Heart right ventricle (tissue), 16 donors: ENCODE measurements around the gene CNOT6L. TPM values are rescaled to one million over a fixed set of nuclear protein-coding genes. Genes with fewer than 3 reads are reported as not detected.
"Not testable (repeated sequence)": the region's sequence is repeated elsewhere in the genome, so short reads cannot be mapped to it uniquely, and the experiment has no call there.

ENCODE experiments used
- ATAC-seq, 8 donors: fragments of 200-7000 bp; cut with Tn5 transposase; one replicate each; pipeline ENCODE4 v1.9.1; 2020; ENCODE audit warnings: mild to moderate bottlenecking in 8 of 8, moderate library complexity in 8 of 8, moderate number of reproducible peaks in 1 of 8
- DNase-seq, 2 donors: peaks; one replicate each; pipeline ENCODE4 v3.0.0-alpha.2; 2020
- H3K27ac ChIP-seq, 10 donors: fragments of 200-600 bp; sonication (generic) in 2 of 10; one replicate each; pipeline versions ENCODE4 v1.5.0 to v1.8.0; 2020 to 2022; ENCODE audit warnings: mild to moderate bottlenecking in 3 of 10
- H3K27me3 ChIP-seq, 7 donors: fragments of 200-600 bp; one replicate each; pipeline ENCODE4 v1.8.0; 2021 to 2022; ENCODE audit warnings: mild to moderate bottlenecking in 2 of 7
- H3K36me3 ChIP-seq, 9 donors: fragments of 200-600 bp; sonication (generic) in 1 of 9; one replicate each; pipeline versions ENCODE4 v1.5.0 to v1.8.0; 2020 to 2022; ENCODE audit warnings: mild to moderate bottlenecking in 2 of 9
- H3K4me1 ChIP-seq, 9 donors: fragments of 200-600 bp; sonication (generic) in 1 of 9; one replicate each; pipeline versions ENCODE4 v1.5.0 to v1.8.0; 2020 to 2022; ENCODE audit warnings: mild to moderate bottlenecking in 4 of 9
- H3K4me3 ChIP-seq, 10 donors: fragments of 200-600 bp; sonication (generic) in 2 of 10; one replicate each; pipeline versions ENCODE4 v1.5.0 to v1.8.0; 2020 to 2022; ENCODE audit warnings: mild to moderate bottlenecking in 7 of 10, moderate library complexity in 2 of 10
- H3K9me3 ChIP-seq, 11 donors: fragments of 200-600 bp in 10 of 11; sonication (generic) in 2 of 11; one replicate each; pipeline versions ENCODE4 v1.5.0 to v1.8.0; 2013 to 2022; ENCODE audit warnings: mild to moderate bottlenecking in 2 of 11, control low read depth in 1 of 11, moderate library complexity in 1 of 11
- WGBS, 2 donors: extraction: QIAGEN DNeasy Blood & Tissue Kit; methylation state at CpG; one replicate each; pipeline ENCODE4 v1.1.7; 2013; ENCODE audit warnings: inconsistent platforms in 1 of 2; 5-methylcytosine and 5-hydroxymethylcytosine counted together
- intact Hi-C, 10 donors: fragments of 100-400 bp; cut with DNase I; formaldehyde crosslinking; loops; one replicate each; pipeline versions ENCODE4 v1.11.1 to v1.14.2; 2022
- polyA plus RNA-seq, 2 donors: library from polyadenylated mRNA; stranded (reverse); fragments of 200-250 nt; gene quantifications; one replicate each; pipeline ENCODE4 v1.2.3, GENCODE V29; 2013
- total RNA-seq, 10 donors: library from RNA; stranded (reverse); fragmentation: NEBNext Ultra II Directional in 3 of 10; extraction: Animal tissue kit (Norgen Biotek cat#: 25700) in 3 of 10; gene quantifications; one replicate each; pipeline versions ENCODE4 v1.2.1 to v1.2.4, GENCODE V29; 2021 to 2023
- TF ChIP-seq, protein P1 (sequence below), 9 donors: fragments of 200-600 bp; sonication (generic) in 2 of 9; IDR thresholded peaks; one replicate each; pipeline versions ENCODE4 v1.5.0 to v1.8.0; 2021 to 2022; ENCODE audit warnings: antibody characterized with exemption in 9 of 9, mild to moderate bottlenecking in 5 of 9, moderate library complexity in 1 of 9
- donor health status: Arrhythmogenic right ventricular cardiomyopathy.
- donor health status: ischemic (EF 13 %, LVEDD 7.1; RV severe dilation, severe dysfunction).
- donor health status: healthy with polysubstance abuse.
- donor health status: DM: no; HTN: yes; CAD: no.
- donor health status: DM: no; HTN: no; CAD: no.
- donor health status: ischemic (EF 25% LVEDD 6.9; RV normal size, moderate dysfunction).
- donor health status: ischemic (EF 25% LVEDD 5.7; RV mildly dilated, moderate dysfunction).
- donor health status: healthy.
- donor health status: DM: yes; HTN: yes; CAD: no.
- donor health status: Ischemic cardiomyopathy.
- donor health status: ischemic (EF 35%, LVEDD 5.7; RV mildly dilated, moderate dysfunction).
- donor health status: nonischemic (EF 11% LVEDD 7.7; RV severe dilation, severe dysfunction).
- donor health status: DM: yes; HTN: yes; CAD: no.
- donor health status: PGD.
- donor health status: ischemic (EF 29% LVEDD 5.4; RV normal size, mild dysfunction).
- donor health status: nonischemic (EF 23%, LVEDD 6.1; RV moderate dilation, normal function).

The CNOT6L gene
- total and polyA plus RNA-seq, 12 donors: 3.2 to 32.2 (median 23.2) TPM

DNA sequence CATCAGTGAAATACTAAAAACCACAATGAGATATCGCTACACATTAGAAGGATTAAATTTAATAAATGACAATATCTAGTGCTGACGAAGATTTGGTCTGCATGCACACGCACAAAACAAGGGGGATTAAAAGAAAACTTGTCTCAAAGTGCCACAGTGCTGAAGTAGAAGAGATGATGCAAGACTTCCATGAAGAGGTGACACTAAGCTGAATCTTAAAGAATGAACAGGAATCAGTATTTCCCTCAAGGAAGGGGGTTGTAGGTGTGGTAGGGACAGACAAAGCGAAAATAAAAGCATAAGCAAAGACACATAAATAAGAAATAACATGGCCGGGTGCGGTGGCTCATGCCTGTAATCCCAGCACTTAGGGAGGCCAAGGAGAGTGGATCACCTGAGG is 33.5 kb downstream of the CNOT6L start:
- WGBS, 2 donors: 95 to 97% methylated on average over 6 of the region's 6 CpGs
- Histone ChIP-seq H3K36me3 (no peaks in the 10 kb centered on the region), H3K27ac (no peak overlapping the region), H3K27me3 (no peaks in the 10 kb centered on the region), H3K4me1 (peaks cover 0 to 48% (median 21%) of the 10 kb centered on the region in 9 donors), H3K9me3 (no peaks in the 10 kb centered on the region), H3K4me3 (no peak overlapping the region)
- TF ChIP-seq, protein P1, sequence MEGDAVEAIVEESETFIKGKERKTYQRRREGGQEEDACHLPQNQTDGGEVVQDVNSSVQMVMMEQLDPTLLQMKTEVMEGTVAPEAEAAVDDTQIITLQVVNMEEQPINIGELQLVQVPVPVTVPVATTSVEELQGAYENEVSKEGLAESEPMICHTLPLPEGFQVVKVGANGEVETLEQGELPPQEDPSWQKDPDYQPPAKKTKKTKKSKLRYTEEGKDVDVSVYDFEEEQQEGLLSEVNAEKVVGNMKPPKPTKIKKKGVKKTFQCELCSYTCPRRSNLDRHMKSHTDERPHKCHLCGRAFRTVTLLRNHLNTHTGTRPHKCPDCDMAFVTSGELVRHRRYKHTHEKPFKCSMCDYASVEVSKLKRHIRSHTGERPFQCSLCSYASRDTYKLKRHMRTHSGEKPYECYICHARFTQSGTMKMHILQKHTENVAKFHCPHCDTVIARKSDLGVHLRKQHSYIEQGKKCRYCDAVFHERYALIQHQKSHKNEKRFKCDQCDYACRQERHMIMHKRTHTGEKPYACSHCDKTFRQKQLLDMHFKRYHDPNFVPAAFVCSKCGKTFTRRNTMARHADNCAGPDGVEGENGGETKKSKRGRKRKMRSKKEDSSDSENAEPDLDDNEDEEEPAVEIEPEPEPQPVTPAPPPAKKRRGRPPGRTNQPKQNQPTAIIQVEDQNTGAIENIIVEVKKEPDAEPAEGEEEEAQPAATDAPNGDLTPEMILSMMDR (IDR thresholded peaks at IDR 0.05): no peak
- DNase-seq: no peak
- intact Hi-C loops: no loop called here
- ATAC-seq: no peak

DNA sequence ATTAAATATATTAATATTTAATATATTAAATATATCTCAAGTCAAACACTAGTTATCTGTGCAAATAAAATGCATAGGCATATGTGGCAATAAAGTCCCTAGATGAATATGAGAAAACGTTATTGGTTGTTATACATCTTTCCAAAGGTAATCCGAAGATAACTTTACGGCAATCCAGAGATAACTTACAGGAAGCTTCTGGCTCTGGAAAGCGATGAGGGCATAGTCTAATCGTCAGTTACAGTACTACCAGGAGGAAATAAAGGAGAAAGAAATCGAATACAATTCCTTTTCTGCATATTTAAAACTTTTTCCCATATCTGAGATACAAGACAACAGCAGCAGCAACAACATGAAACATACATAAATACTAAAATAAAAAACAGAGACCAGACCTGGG is 35.3 kb downstream of the CNOT6L start:
- intact Hi-C loops: no loop called here
- H3K27me3 ChIP-seq: no peaks in the 10 kb centered on the region
- no peaks in the 10 kb centered on the region for H3K36me3 ChIP-seq
- no peaks in the 10 kb centered on the region for H3K9me3 ChIP-seq
- 62 to 68% methylated on average over 6 of the region's 6 CpGs for WGBS, 2 donors
- H3K27ac ChIP-seq: no peak overlapping the region
- ATAC-seq: no peak
- DNase-seq: no peak
- no peak overlapping the region for H3K4me3 ChIP-seq
- H3K4me1 ChIP-seq: peaks cover 0 to 49% (median 16%) of the 10 kb centered on the region in 9 donors
- TF ChIP-seq, protein P1 (IDR thresholded peaks at IDR 0.05): no peak

DNA sequence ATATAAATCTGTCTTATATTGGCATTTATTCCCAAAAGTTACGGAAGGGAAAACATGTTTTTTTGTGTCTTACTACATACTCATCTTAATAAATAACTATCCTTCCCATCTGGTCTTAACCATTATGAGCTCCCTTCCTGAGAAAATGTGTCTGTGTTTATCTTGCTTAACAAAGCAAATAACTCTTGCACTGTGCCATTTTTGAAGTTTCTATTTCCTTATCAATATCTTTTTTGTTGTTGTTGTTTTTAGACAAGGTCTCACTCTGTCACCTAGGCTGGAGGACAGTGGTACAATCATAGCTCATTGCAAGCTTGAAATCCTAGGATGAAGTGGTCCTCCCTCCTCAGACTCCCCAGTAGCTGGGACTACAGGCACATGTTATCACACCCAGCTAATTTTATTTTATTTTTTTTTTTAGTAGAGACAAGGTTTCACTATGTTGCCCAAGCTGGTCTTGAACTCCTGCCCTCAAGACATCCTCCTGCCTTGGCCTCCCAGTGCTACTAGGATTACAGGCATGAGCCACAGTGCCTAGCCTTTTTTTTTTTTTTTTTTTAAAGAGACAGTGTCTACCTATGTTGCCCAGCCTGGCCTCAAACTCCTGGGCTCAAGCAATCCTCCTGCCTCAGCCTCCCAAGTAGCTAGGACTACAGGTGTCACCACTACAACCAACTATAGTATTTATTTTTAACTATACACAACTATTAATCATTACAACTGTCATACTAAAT is 36.9 kb downstream of the CNOT6L start:
- Histone ChIP-seq H3K36me3 (no peaks in the 10 kb centered on the region), H3K27ac (no peak overlapping the region), H3K4me1 (peaks cover 0 to 53% (median 17%) of the 10 kb centered on the region in 9 donors), H3K4me3 (no peak overlapping the region), H3K9me3 (no peaks in the 10 kb centered on the region), H3K27me3 (no peaks in the 10 kb centered on the region)
- TF ChIP-seq, protein P1 (IDR thresholded peaks at IDR 0.05): no peak
- 90 to 95% methylated on average over 1 of the region's 1 CpG for WGBS, 2 donors
- no peak for ATAC-seq
- no peak for DNase-seq
- intact Hi-C loops: no loop called here

DNA sequence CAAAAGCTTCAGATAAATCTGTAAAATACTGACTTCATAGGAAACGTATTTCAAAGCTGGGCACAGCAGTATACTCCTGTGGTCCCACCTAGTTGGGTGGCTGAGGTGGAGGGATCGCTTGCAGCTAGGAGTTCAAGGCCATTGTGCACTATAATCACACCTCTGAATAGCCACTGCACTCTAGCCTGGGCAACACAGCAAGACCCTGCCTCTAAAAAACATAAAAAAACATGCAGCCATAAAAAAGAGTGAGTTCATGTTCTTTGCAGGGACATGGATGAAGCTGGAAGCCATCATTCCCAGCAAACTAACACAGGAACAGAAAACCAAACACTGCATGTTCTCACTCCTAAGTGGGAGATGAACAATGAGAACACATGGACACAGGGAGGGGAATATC is 38.4 kb downstream of the CNOT6L start:
- DNase-seq, intact Hi-C loops, ATAC-seq, H3K9me3 ChIP-seq, H3K36me3 ChIP-seq, H3K27ac ChIP-seq, H3K27me3 ChIP-seq, H3K4me3 ChIP-seq: not testable (repeated sequence)
- 96 to 97% methylated on average over 2 of the region's 2 CpGs for WGBS, 2 donors
- peaks cover 0 to 68% (median 31%) of the 10 kb centered on the region in 9 donors for H3K4me1 ChIP-seq

DNA sequence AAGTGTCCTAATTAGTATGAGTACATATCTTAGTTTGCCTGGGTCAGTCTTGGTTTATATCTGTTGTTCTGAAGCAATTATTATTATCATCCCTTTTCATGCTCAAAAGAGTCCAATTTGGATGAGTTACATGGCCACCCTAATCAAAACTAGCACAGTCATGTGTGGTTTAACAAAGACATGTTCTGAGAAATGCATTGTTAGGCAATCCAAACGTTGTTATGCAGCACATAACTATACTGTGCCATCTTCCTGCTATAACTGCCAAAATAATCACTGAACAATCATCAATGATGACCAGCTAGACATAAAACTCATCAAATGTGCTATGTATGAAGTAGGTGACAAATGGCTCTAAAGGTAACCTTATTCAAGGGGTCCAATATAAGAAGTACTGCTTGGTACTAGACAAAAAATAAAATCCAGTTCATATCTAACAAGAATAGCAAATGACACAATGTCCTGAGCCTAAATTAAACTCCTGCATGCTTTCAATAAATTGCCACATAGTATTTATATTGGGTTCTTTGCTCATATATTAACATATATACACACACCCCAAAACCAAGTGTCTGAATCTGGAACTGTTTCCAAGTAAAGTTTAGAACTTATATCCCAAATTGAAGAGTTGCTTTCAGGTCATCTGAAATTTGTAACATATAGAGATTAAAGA is 41.9 kb downstream of the CNOT6L start:
- Histone ChIP-seq H3K9me3 (no peaks in the 10 kb centered on the region), H3K36me3 (peaks cover 0 to 40% (median 5%) of the 10 kb centered on the region in 9 donors), H3K4me3 (no peak overlapping the region), H3K4me1 (peaks cover 0 to 49% (median 22%) of the 10 kb centered on the region in 9 donors), H3K27me3 (no peaks in the 10 kb centered on the region), H3K27ac (no peak overlapping the region)
- DNase-seq (no peak), ATAC-seq (peak in 4 of 8 donors; percentile 47 to 57 (median 52))
- WGBS, 2 donors: 7 to 11% methylated on average over 1 of the region's 1 CpG
- intact Hi-C loops: no loop called here
- TF ChIP-seq, protein P1 (IDR thresholded peaks at IDR 0.05): no peak
